WTC11 (cell line): ENCODE results near the gene RNF182. TPM values are rescaled to one million over a fixed set of nuclear protein-coding genes. Genes with fewer than 3 reads are reported as not detected.
A peak's percentile ranks its signal among the peaks of the same experiment; 100 is the strongest.

Experiments used
- ATAC-seq: fragments of 200-7000 bp; cut with Tn5 transposase; 2 replicates; pipeline ENCODE4 v1.10.0; 2021; ENCODE audit warnings: mild to moderate bottlenecking, moderate library complexity
- CTCF ChIA-PET: fragments of 300-600 bp; sonication (Branson Sonifier 250); formaldehyde crosslinking; loops from one replicate; lab custom pipeline; 2021; ENCODE audit warnings: antibody characterized with exemption; lab: Charles Lee
- POLR2A ChIA-PET: fragments of 350-600 bp; sonication (Branson Sonifier 250); formaldehyde crosslinking; loops from one replicate; lab custom pipeline; 2021; ENCODE audit warnings: antibody characterized with exemption; lab: Charles Lee
- DNase-seq: peaks from one replicate; pipeline ENCODE4 v3.0.0; 2021; ENCODE audit warnings: low spot score
- H3K27ac Mint-ChIP-seq: 2 replicates; pipeline ENCODE4 v1.8.0; 2021; ENCODE audit warnings: mixed read lengths
- H3K27me3 Mint-ChIP-seq: 2 replicates; pipeline ENCODE4 v1.8.0; 2021; ENCODE audit warnings: low read depth, mild to moderate bottlenecking, moderate library complexity, mixed read lengths
- H3K36me3 Mint-ChIP-seq: 2 replicates; pipeline ENCODE4 v1.8.0; 2021; ENCODE audit warnings: mixed read lengths
- H3K4me1 Mint-ChIP-seq: 2 replicates; pipeline ENCODE4 v1.8.0; 2022; ENCODE audit warnings: mixed read lengths
- H3K4me3 Mint-ChIP-seq: 2 replicates; pipeline ENCODE4 v1.8.0; 2021; ENCODE audit warnings: mild to moderate bottlenecking, moderate library complexity, mixed read lengths
- H3K9me3 Mint-ChIP-seq: 2 replicates; pipeline ENCODE4 v1.8.0; 2021; ENCODE audit warnings: mixed read lengths
- ATF2 ChIP-seq: sonication (generic); formaldehyde crosslinking; IDR thresholded peaks from 2 replicates; pipeline ENCODE4 v1.8.1; 2022; ENCODE audit warnings: low read depth, missing genetic modification reagents, borderline replicate concordance
- CREM ChIP-seq: sonication (generic); formaldehyde crosslinking; IDR thresholded peaks from 2 replicates; pipeline ENCODE4 v1.8.1; 2022; ENCODE audit warnings: mild to moderate bottlenecking, missing genetic modification reagents, moderate library complexity
- CTCF ChIP-seq: fragments of 200-600 bp; IDR thresholded peaks from 2 replicates; pipeline ENCODE4 v1.8.0; 2022; ENCODE audit warnings: antibody characterized with exemption
- E2F4 ChIP-seq: sonication (generic); formaldehyde crosslinking; IDR thresholded peaks from 2 replicates; pipeline ENCODE4 v1.8.1; 2022; ENCODE audit warnings: low read depth, mild to moderate bottlenecking, moderate library complexity, missing genetic modification reagents, borderline replicate concordance
- ERG ChIP-seq: fragments of 250-450 bp; sonication (Bioruptor Pico); IDR thresholded peaks from 2 replicates; pipeline ENCODE4 v1.8.0; 2021; ENCODE audit warnings: mild to moderate bottlenecking
- ESRRA ChIP-seq: sonication (generic); formaldehyde crosslinking; IDR thresholded peaks from 2 replicates; pipeline ENCODE4 v1.8.1; 2022; ENCODE audit warnings: mild to moderate bottlenecking, missing genetic modification reagents, borderline replicate concordance
- FOXP1 ChIP-seq: sonication (generic); formaldehyde crosslinking; IDR thresholded peaks from 2 replicates; pipeline ENCODE4 v1.8.0; 2022; ENCODE audit warnings: missing genetic modification reagents, mild to moderate bottlenecking, moderate library complexity, borderline replicate concordance
- IRF1 ChIP-seq: sonication (generic); formaldehyde crosslinking; IDR thresholded peaks from 2 replicates; pipeline ENCODE4 v1.8.0; 2023; ENCODE audit warnings: missing genetic modification reagents
- MLX ChIP-seq: sonication (generic); formaldehyde crosslinking; IDR thresholded peaks from 2 replicates; pipeline ENCODE4 v1.8.1; 2023; ENCODE audit warnings: mild to moderate bottlenecking, missing genetic modification reagents, moderate library complexity
- MYBL2 ChIP-seq: sonication (generic); formaldehyde crosslinking; IDR thresholded peaks from 2 replicates; pipeline ENCODE4 v1.8.1; 2023; ENCODE audit warnings: mild to moderate bottlenecking, moderate library complexity, missing genetic modification reagents
- SMAD4 ChIP-seq: sonication (generic); formaldehyde crosslinking; IDR thresholded peaks from 2 replicates; pipeline ENCODE4 v1.8.0; 2022; ENCODE audit warnings: mild to moderate bottlenecking, missing genetic modification reagents
- SOX15 ChIP-seq: fragments of 250-450 bp; sonication (Bioruptor Pico); IDR thresholded peaks from 2 replicates; pipeline ENCODE4 v1.9.0; 2021; ENCODE audit warnings: mild to moderate bottlenecking
- USF1 ChIP-seq: sonication (generic); formaldehyde crosslinking; IDR thresholded peaks from 2 replicates; pipeline ENCODE4 v1.8.0; 2022; ENCODE audit warnings: mild to moderate bottlenecking, missing genetic modification reagents
- ZBTB43 ChIP-seq: sonication (generic); formaldehyde crosslinking; IDR thresholded peaks from 2 replicates; pipeline ENCODE4 v1.8.1; 2023; ENCODE audit warnings: mild to moderate bottlenecking, missing genetic modification reagents
- ZNF219 ChIP-seq: sonication (generic); formaldehyde crosslinking; IDR thresholded peaks from 2 replicates; pipeline ENCODE4 v1.8.0; 2023; ENCODE audit warnings: missing genetic modification reagents, mild to moderate bottlenecking, borderline replicate concordance
- ZNF263 ChIP-seq: sonication (generic); formaldehyde crosslinking; IDR thresholded peaks from 2 replicates; pipeline ENCODE4 v1.8.1; 2022; ENCODE audit warnings: low read depth, mild to moderate bottlenecking, moderate library complexity, missing genetic modification reagents
- ZNF512 ChIP-seq: sonication (generic); formaldehyde crosslinking; IDR thresholded peaks from 2 replicates; pipeline ENCODE4 v1.8.1; 2022; ENCODE audit warnings: missing genetic modification reagents, borderline replicate concordance
- total RNA-seq: library from RNA; stranded (reverse); gene quantifications from 3 replicates; pipeline ENCODE4 v1.2.3, GENCODE V29; 2021

The RNF182 gene
- total RNA-seq, 1 experiment from 2014 or later = 6.7 TPM

GRCh38 chr6:14025160-14025559, 100.4 kb downstream of the RNF182 start:
- DNase-seq (no peak), ATAC-seq (no peak)
- peaks cover 5% of the 10 kb centered on the region for H3K9me3 Mint-ChIP-seq
- TF ChIP-seq IRF1 (CRISPR knock-in tag) (no peak), ZNF219 (CRISPR knock-in tag) (no peak), SMAD4 (CRISPR knock-in tag) (no peak), ERG (CRISPR knock-in tag) (no peak), FOXP1 (CRISPR knock-in tag) (no peak), ZNF263 (CRISPR knock-in tag) (no peak), CREM (CRISPR knock-in tag) (no peak), MLX (CRISPR knock-in tag) (no peak), USF1 (CRISPR knock-in tag) (no peak), SOX15 (CRISPR knock-in tag) (no peak), E2F4 (CRISPR knock-in tag) (no peak), MYBL2 (CRISPR knock-in tag) (no peak), ZBTB43 (CRISPR knock-in tag) (no peak)
- TF ChIP-seq, all 79 proteins: peak for 0
- H3K4me1 Mint-ChIP-seq = peaks cover 31% of the 10 kb centered on the region
- H3K4me3 Mint-ChIP-seq = no peak overlapping the region
- POLR2A ChIA-PET = no interaction called here
- H3K27me3 Mint-ChIP-seq = peaks cover 21% of the 10 kb centered on the region
- H3K36me3 Mint-ChIP-seq = no peaks in the 10 kb centered on the region; the same call in 1 of the 2 replicates
- H3K27ac Mint-ChIP-seq = no peak overlapping the region
- CTCF ChIA-PET = interaction anchor here (0.8 to 4.3 kb wide), 3 partner anchors 19 to 22 kb away, joined by 3 to 17 read pairs (median 4); no protein-coding TSS in a partner anchor

GRCh38 chr6:14026831-14027539, 102.2 kb downstream of the RNF182 start:
- DNase-seq = no peak
- no peak for TF ChIP-seq ATF2 (CRISPR knock-in tag)
- no peak for TF ChIP-seq ESRRA (CRISPR knock-in tag)
- no peak for TF ChIP-seq CTCF
- TF ChIP-seq ZNF512 (CRISPR knock-in tag) = 0 out of 2 replicates have a peak, but pooled peaks have one; percentile 33
- TF ChIP-seq, all 79 proteins: peak for 1
- Mint-ChIP-seq H3K9me3 (peaks cover 17% of the 10 kb centered on the region), H3K36me3 (no peaks in the 10 kb centered on the region; the same call in 1 of the 2 replicates), H3K27me3 (peaks cover 22% of the 10 kb centered on the region), H3K27ac (no peak overlapping the region), H3K4me1 (peaks cover 21% of the 10 kb centered on the region), H3K4me3 (no peak overlapping the region)
- ChIA-PET POLR2A (no interaction called here), CTCF (interaction anchor here (4.3 kb wide), 1 partner anchor 20 kb away, joined by 17 read pairs; no protein-coding TSS in a partner anchor)
- no peak for ATAC-seq
